ENCODE data around the gene MRPS16.

MRPS16 gene

DNA sequence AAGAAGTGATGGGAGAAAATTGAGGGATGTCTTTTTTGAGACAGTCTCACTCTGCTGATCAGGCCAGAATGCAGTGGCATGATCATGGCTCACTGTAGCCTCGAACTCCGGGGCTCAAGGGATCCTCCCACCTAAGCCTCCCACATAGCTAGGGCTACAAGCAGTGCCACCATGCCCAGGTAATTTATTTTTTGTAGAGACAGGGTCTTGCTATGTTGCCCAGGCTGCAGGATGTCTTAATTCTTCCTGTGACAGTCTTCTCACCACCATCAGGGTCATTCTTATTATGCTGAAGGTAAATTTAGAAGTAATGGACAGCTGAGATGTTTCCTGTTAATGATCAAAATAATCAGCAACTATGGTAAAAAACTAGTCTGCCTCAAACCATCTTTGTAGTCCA is 12.5 kb downstream of the MRPS16 start:
- no peak for DNase-seq (ENCODE audit: low read depth)
- H3K4me3 ChIP-seq (ENCODE audit: low read depth, low read length) = no peak overlapping the region
- TF ChIP-seq, protein P1, sequence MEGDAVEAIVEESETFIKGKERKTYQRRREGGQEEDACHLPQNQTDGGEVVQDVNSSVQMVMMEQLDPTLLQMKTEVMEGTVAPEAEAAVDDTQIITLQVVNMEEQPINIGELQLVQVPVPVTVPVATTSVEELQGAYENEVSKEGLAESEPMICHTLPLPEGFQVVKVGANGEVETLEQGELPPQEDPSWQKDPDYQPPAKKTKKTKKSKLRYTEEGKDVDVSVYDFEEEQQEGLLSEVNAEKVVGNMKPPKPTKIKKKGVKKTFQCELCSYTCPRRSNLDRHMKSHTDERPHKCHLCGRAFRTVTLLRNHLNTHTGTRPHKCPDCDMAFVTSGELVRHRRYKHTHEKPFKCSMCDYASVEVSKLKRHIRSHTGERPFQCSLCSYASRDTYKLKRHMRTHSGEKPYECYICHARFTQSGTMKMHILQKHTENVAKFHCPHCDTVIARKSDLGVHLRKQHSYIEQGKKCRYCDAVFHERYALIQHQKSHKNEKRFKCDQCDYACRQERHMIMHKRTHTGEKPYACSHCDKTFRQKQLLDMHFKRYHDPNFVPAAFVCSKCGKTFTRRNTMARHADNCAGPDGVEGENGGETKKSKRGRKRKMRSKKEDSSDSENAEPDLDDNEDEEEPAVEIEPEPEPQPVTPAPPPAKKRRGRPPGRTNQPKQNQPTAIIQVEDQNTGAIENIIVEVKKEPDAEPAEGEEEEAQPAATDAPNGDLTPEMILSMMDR (IDR thresholded peaks at IDR 0.05; ENCODE audit: insufficient read depth, low read depth, low read length, missing control alignments) = no peak

DNA sequence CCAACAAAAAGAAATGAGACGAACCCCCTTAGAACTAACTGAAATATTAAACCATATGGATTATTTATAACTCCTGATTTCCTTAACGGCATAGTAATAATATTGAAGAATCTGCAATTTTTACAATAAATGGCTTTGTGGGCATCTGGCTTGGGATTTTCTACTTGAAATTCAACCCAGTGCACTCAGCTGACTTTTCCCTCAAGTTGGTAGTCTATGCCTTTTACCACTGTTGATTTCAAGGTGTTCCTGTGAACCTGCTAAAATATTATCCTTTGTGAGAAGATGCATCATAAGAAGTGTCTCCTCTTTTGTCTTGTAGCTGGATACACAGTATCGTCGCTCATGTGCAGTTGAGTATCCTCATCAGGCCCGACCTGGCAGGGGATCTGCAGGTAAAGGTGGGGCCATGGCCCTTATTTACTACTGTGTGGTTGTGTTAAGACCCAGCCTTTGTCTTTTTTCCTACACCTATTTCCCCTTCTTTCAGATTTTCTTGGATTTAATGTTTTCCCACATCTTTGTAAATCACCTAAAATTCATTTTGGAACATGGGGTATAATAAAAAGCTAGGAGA is 13.4 kb downstream of the MRPS16 start:
- H3K4me3 ChIP-seq (ENCODE audit: low read depth, low read length) = no peak overlapping the region
- no peak for DNase-seq (ENCODE audit: low read depth)
- TF ChIP-seq, protein P1 (IDR thresholded peaks at IDR 0.05; ENCODE audit: insufficient read depth, low read depth, low read length, missing control alignments) = no peak

DNA sequence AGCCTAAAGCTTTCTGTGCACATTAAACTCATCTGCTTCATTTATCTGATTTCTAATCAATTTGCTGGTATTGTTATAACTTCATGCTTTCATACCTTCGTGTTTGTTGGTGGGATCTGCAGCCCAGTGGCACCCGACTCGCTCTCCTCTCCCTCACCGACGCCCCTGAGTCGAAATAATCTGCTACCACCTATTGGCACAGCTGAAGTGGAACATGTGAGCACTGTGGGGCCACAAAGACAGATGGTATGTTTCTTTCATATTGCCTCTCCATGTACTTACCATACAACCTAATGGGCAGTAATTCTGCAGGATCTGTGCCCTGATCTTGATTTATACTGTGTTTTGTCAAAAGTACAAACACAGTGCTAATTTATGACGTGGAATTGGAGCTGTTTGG is 17.7 kb downstream of the MRPS16 start:
- DNase-seq (ENCODE audit: low read depth) = no peak
- no peak overlapping the region for H3K4me3 ChIP-seq (ENCODE audit: low read depth, low read length)
- TF ChIP-seq, protein P1 (IDR thresholded peaks at IDR 0.05; ENCODE audit: insufficient read depth, low read depth, low read length, missing control alignments) = no peak

DNA sequence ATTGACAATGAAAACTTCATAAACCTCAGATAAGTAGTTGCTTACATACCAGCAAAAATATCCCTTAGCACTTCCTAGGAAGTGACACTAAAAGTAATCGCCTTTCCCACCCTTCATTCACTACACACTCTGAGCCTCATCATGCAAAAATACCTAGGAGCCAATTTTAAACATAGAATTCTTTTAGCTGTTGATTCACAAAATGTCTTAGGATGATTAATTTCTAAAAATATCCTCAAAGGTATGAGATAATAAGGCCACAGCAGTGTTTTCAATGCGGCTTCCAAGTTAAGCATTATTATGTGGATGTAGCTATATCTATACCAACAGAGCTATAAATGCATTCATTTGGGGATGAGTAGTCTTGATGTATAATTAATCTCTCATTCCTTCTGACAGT is 18.6 kb downstream of the MRPS16 start:
- no peak overlapping the region for H3K4me3 ChIP-seq (ENCODE audit: low read depth, low read length)
- DNase-seq (ENCODE audit: low read depth) = no peak
- TF ChIP-seq, protein P1 (IDR thresholded peaks at IDR 0.05; ENCODE audit: insufficient read depth, low read depth, low read length, missing control alignments) = no peak

DNA sequence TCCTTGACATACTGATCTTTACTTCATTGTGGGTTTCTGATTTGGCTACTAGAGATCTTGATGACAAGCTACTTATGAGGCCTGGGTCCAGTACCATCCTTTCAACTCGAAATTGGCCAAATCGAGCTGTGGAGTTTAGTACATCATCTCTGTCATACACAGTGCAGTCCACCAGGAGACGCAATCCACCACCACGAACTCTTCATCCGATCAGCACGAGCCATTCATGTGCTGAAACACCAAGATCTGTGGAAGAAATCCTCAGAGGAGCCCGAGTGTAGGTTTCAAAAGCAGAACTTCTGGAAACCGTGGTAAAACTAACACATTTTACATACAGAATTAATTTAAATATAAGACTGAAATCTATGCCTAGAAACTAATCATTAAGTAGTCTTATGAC is 19.6 kb downstream of the MRPS16 start:
- no peak overlapping the region for H3K4me3 ChIP-seq (ENCODE audit: low read depth, low read length)
- no peak for DNase-seq (ENCODE audit: low read depth)
- TF ChIP-seq, protein P1 (IDR thresholded peaks at IDR 0.05; ENCODE audit: insufficient read depth, low read depth, low read length, missing control alignments) = no peak

DNA sequence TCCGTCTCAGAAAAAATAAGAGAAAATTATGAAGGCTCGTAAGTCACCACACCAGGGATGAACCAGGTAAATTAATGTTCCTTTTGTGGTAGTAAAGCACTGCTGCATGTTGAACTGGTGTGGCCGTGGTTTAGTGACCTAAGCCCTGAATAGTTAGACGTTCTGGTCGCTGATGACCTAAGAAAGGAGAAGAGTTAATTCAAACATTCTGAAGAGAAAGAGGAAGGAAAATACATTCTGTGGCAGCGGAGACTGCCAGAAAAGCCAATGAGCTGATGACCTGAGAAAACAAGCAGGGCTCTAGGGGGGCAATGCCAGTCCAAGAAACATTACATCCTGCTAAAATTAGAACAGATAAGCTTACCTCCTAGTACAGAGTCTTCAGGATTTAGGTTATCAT is 22.9 kb downstream of the MRPS16 start:
- no peak for DNase-seq (ENCODE audit: low read depth)
- no peak overlapping the region for H3K4me3 ChIP-seq (ENCODE audit: low read depth, low read length)
- TF ChIP-seq, protein P1 (IDR thresholded peaks at IDR 0.05; ENCODE audit: insufficient read depth, low read depth, low read length, missing control alignments) = no peak

DNA sequence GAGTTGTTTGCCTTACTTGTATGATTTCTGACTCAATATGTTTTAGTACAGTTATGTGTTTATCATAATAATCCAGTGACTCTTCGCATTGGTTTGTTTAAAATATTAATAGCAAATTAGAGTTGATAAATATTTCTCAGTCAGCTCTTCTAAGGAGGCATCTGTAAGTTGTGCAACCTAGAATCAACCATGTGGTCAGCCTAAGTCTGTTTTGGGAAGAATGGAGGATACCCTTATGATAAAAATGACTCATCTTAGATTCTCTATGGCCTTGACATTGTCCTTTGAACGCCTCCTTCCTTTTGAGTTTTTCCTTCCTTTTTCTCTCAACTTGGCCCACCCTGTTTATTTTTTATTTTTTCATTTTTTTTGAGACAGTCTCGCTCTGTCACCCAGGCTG is 24.2 kb downstream of the MRPS16 start:
- no peak overlapping the region for H3K4me3 ChIP-seq (ENCODE audit: low read depth, low read length)
- DNase-seq (ENCODE audit: low read depth) = no peak
- TF ChIP-seq, protein P1 (IDR thresholded peaks at IDR 0.05; ENCODE audit: insufficient read depth, low read depth, low read length, missing control alignments) = no peak
